ENCODE results near the gene SLC16A10. TPM values are rescaled to one million over a fixed set of nuclear protein-coding genes. Genes with fewer than 3 reads are reported as not detected.

SLC16A10 gene
- total and polyA plus RNA-seq, 2 of the 8 experiments (the other 6 are each of a cell fraction or from before 2014, with no cell fraction given), result 18.6 to 23.2 TPM

- Histone ChIP-seq H3K56ac (replicated peaks; ENCODE audit: insufficient read length, low read depth, low read length) (no peak overlapping the region), H3K9me3 (ENCODE audit: insufficient read depth in 2 of 2, low read depth in 1 of 2, low read length in 1 of 2) (peaks cover 3 to 8% of the 10 kb centered on the region in 2 experiments; a peak in 3 of 4 replicates), H2BK12ac (ENCODE audit: low read depth, low read length) (no peak overlapping the region), H2AK5ac (ENCODE audit: low read depth, low read length) (no peak overlapping the region), H3K4me1 (replicated peaks in 1 of 4; ENCODE audit: control insufficient read depth in 3 of 4, insufficient read depth in 4 of 4, low read length in 3 of 4) (no peaks in the 10 kb centered on the region), H3K23me2 (ENCODE audit: low read depth, low read length) (no peaks in the 10 kb centered on the region), H3K14ac (ENCODE audit: insufficient read length) (no peak overlapping the region), H3K79me2 (ENCODE audit: control insufficient read depth in 1 of 2, insufficient read depth in 2 of 2, low read length in 2 of 2) (no peaks in the 10 kb centered on the region), H3K4me3 (ENCODE audit: extremely low read depth in 1 of 4, insufficient read depth in 2 of 4, low read depth in 3 of 4, low read length in 4 of 4) (no peak overlapping the region), H3K79me1 (ENCODE audit: low read depth, low read length) (no peaks in the 10 kb centered on the region), H2BK20ac (ENCODE audit: low read length) (no peak overlapping the region), H3K4ac (replicated peaks; ENCODE audit: insufficient read length, low read depth, low read length) (no peak overlapping the region), H2BK120ac (replicated peaks; ENCODE audit: low read depth, low read length) (no peak overlapping the region), H4K91ac (replicated peaks; ENCODE audit: insufficient read length, low read length) (no peak overlapping the region), H3K9ac (replicated peaks in 1 of 4; ENCODE audit: extremely low read depth in 1 of 4, low read depth in 3 of 4, low read length in 3 of 4) (no peak overlapping the region), H4K8ac (ENCODE audit: extremely low read depth, insufficient read depth, low read length) (no peak overlapping the region), H3K23ac (ENCODE audit: insufficient read length) (no peak overlapping the region), H4K5ac (ENCODE audit: insufficient read length, low read depth, low read length) (no peak overlapping the region), H3K27me3 (replicated peaks in 1 of 4; ENCODE audit: control insufficient read depth in 3 of 4, extremely low read depth in 1 of 4, insufficient read depth in 3 of 4, low read length in 3 of 4) (no peaks in the 10 kb centered on the region), H2AFZ (ENCODE audit: low read length) (no peak overlapping the region), H2BK15ac (ENCODE audit: low read length) (no peak overlapping the region), H2BK5ac (ENCODE audit: low read depth, low read length) (no peak overlapping the region), H3K4me2 (ENCODE audit: insufficient read depth in 1 of 2, low read depth in 2 of 2, low read length in 2 of 2) (no peak overlapping the region), H3K18ac (ENCODE audit: extremely low read depth, low read length) (no peak overlapping the region), H4K20me1 (replicated peaks in 1 of 2; ENCODE audit: control insufficient read depth in 1 of 2, insufficient read depth in 2 of 2, low read length in 2 of 2) (no peaks in the 10 kb centered on the region), H3K27ac (ENCODE audit: low read depth, low read length) (no peak overlapping the region), H3K36me3 (ENCODE audit: control insufficient read depth in 2 of 4, insufficient read depth in 4 of 4, low read length in 3 of 4) (no peaks in the 10 kb centered on the region)
- TF ChIP-seq SP1 (IDR thresholded peaks at IDR 0.05; ENCODE audit: low read depth, low read length) (no peak), POLR2A (IDR thresholded peaks at IDR 0.05; ENCODE audit: control extremely low read depth in 1 of 2, low read depth in 2 of 2, low read length in 2 of 2) (no peak), BACH1 (IDR thresholded peaks at IDR 0.05; ENCODE audit: low read length) (no peak), CBX8 (IDR thresholded peaks at IDR 0.05; ENCODE audit: borderline replicate concordance, low read depth, low read length) (no peak), JUND (IDR thresholded peaks at IDR 0.05; ENCODE audit: low read length) (no peak), CHD2 (IDR thresholded peaks at IDR 0.05; ENCODE audit: low read length) (no peak), HDAC2 (IDR thresholded peaks at IDR 0.05; ENCODE audit: borderline replicate concordance in 1 of 2, low read depth in 2 of 2, low read length in 2 of 2) (no peak), SIN3A (conservative IDR thresholded peaks at IDR 0.05 in 1 of 2, IDR thresholded peaks at IDR 0.05 in 1 of 2; ENCODE audit: low read depth in 1 of 2, low read length in 2 of 2) (no peak)
- TF ChIP-seq, protein P1, sequence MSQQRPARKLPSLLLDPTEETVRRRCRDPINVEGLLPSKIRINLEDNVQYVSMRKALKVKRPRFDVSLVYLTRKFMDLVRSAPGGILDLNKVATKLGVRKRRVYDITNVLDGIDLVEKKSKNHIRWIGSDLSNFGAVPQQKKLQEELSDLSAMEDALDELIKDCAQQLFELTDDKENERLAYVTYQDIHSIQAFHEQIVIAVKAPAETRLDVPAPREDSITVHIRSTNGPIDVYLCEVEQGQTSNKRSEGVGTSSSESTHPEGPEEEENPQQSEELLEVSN (IDR thresholded peaks at IDR 0.05), result no peak
- no peak for FAIRE-seq
- CTCF ChIA-PET (ENCODE audit: partially characterized antibody), result no interaction called here
- WGBS, 2 experiments (ENCODE audit: extremely low coverage in 1 of 2, insufficient coverage in 1 of 2, insufficient read length in 1 of 2, insufficient replicate concordance in 2 of 2, low coverage in 1 of 2, low lambda C conversion rate in 2 of 2, missing lambda C conversion rate in 1 of 2), result 86% methylated on average over 1 of the region's 1 CpG; no CpG with 5 or more reads in 1 of the 2 experiments
- POLR2A ChIA-PET (ENCODE audit: partially characterized antibody), result no interaction called here
- no peak for DNase-seq (ENCODE audit: low read depth in 1 of 2, low spot score in 2 of 2)
Observed at GRCh38 chr6:111187874-111188273, 100.6 kb downstream of the SLC16A10 start.
